IMR-90 (cell line): ENCODE measurements around the gene NDEL1.

Experiments used
- CHD1 ChIP-seq: IDR thresholded peaks from 2 replicates; pipeline ENCODE4 v1.6.1; 2012; ENCODE audit warnings: low read depth, low read length, improper control_type of control experiment
- CTCF ChIP-seq: conservative IDR thresholded peaks from 2 replicates; pipeline ENCODE4 v1.5.1; 2012; ENCODE audit warnings: mild to moderate bottlenecking, low read depth, low read length, improper control_type of control experiment
- ELK1 ChIP-seq: fragments of 150-350 bp; IDR thresholded peaks from 2 replicates; pipeline ENCODE4 v1.6.1; 2016; ENCODE audit warnings: low read depth, mild to moderate bottlenecking, low read length, moderate library complexity, borderline replicate concordance
- FOS ChIP-seq: fragments of 150-350 bp; IDR thresholded peaks from 2 replicates; pipeline ENCODE4 v1.6.1; 2016; ENCODE audit warnings: low read depth, low read length
- MXI1 ChIP-seq: IDR thresholded peaks from 2 replicates; pipeline ENCODE4 v1.6.1; 2012; ENCODE audit warnings: low read depth, mild to moderate bottlenecking, low read length, moderate library complexity, borderline replicate concordance
- POLR2A ChIP-seq: IDR thresholded peaks from 2 replicates; pipeline ENCODE4 v1.6.1; 2012; ENCODE audit warnings: mild to moderate bottlenecking, low read depth, low read length
- RAD21 ChIP-seq: IDR thresholded peaks from 2 replicates; pipeline ENCODE4 v1.6.1; 2012; ENCODE audit warnings: low read length, improper control_type of control experiment
- RCOR1 ChIP-seq: IDR thresholded peaks from 2 replicates; pipeline ENCODE4 v1.6.1; 2012; ENCODE audit warnings: mild to moderate bottlenecking, low read length, improper control_type of control experiment; ENCODE audit not compliant: insufficient replicate concordance
- USF2 ChIP-seq: fragments of 150-350 bp; IDR thresholded peaks from 2 replicates; pipeline ENCODE4 v1.6.1; 2017; ENCODE audit warnings: mild to moderate bottlenecking, antibody characterized with exemption, low read length, low read depth

GRCh38 chr17:8469964-8470363, 34.3 kb downstream of the NDEL1 start:
- TF ChIP-seq CTCF, result no peak
- no peak for TF ChIP-seq POLR2A
- no peak for TF ChIP-seq ELK1
- no peak for TF ChIP-seq FOS
- TF ChIP-seq RCOR1, result no peak
- TF ChIP-seq MXI1, result no peak
- TF ChIP-seq CHD1, result no peak
- TF ChIP-seq RAD21, result no peak
- TF ChIP-seq USF2, result no peak
